HepG2 (cell line): ENCODE results near the gene SYCE3. TPM values are rescaled to one million over a fixed set of nuclear protein-coding genes. Genes with fewer than 3 reads are reported as not detected.

ENCODE experiments used
- ATAC-seq: fragments of 200-7000 bp; cut with Tn5 transposase; 3 replicates; pipeline ENCODE4 v1.9.1; 2020; ENCODE audit warnings: mild to moderate bottlenecking, moderate library complexity
- BruUV-seq: library from RNA; stranded (reverse); fragments of 400-500 nt; replicated peaks from 2 replicates; lab custom pipeline; 2021; lab: Mats Ljungman, UMichigan
- CTCF ChIA-PET: fragments of 300-600 bp; formaldehyde crosslinking; extraction: SDS; loops from one replicate; lab custom pipeline; 2021; ENCODE audit warnings: low total read pairs, inconsistent platforms, low intra/inter-chr PET ratio; lab: Yijun Ruan, JAX
- POLR2A ChIA-PET: fragments of 350-600 bp; sonication (Branson Sonifier 250); formaldehyde crosslinking; loops from one replicate; lab custom pipeline; 2020; ENCODE audit warnings: antibody characterized with exemption, inconsistent platforms; lab: Yijun Ruan, JAX
- DNase-seq: peaks from one replicate; pipeline ENCODE4 v3.0.0-alpha.2; 2015; ENCODE audit warnings: low spot score
- FAIRE-seq: peaks from 3 replicates; lab custom pipeline; 2011; peaks lifted over from hg19 to GRCh38; lab: Jason Lieb, UNC
- H2AFZ ChIP-seq: one replicate; pipeline ENCODE4 v1.6.1; 2011; ENCODE audit warnings: low read length, inconsistent platforms
- H3K27ac ChIP-seq: fragments of 300-600 bp; 3 replicates; pipeline ENCODE4 v1.8.0; 2011; ENCODE audit warnings: mixed run types, mild to moderate bottlenecking, mixed read lengths, low read length, inconsistent platforms; ENCODE audit not compliant: insufficient read depth; ENCODE audit errors: extremely low read length
- H3K27me3 ChIP-seq, 2 experiments: fragments of 200-600 bp in 1 of 2; 2 replicates in 1 of 2; 3 replicates in 1 of 2; pipeline versions ENCODE4 v1.6.0 to v1.8.0; 2011; ENCODE audit warnings: low read length in 2 of 2, mild to moderate bottlenecking in 2 of 2, moderate library complexity in 2 of 2, inconsistent platforms in 1 of 2; ENCODE audit not compliant: insufficient read depth in 2 of 2, control insufficient read depth in 1 of 2
- H3K36me3 ChIP-seq, 2 experiments: fragments of 200-600 bp in 1 of 2; replicated peaks in 1 of 2; 2 replicates in 1 of 2; 3 replicates in 1 of 2; pipeline versions ENCODE4 v1.5.1 to v1.8.0; 2011; ENCODE audit warnings: low read length in 2 of 2, inconsistent platforms in 1 of 2; ENCODE audit not compliant: insufficient read depth in 2 of 2, control insufficient read depth in 1 of 2
- H3K4me1 ChIP-seq: 2 replicates; pipeline ENCODE4 v1.5.1; 2012; ENCODE audit warnings: low read length, inconsistent platforms; ENCODE audit not compliant: insufficient read depth
- H3K4me2 ChIP-seq: 2 replicates; pipeline ENCODE4 v1.6.0; 2011; ENCODE audit warnings: low read depth, low read length, inconsistent platforms
- H3K4me3 ChIP-seq, 3 experiments: fragments of 200-600 bp in 1 of 3; sonication (generic), shearing (Covaris generic) in 1 of 3; replicated peaks in 1 of 3; 2 replicates each; pipeline ENCODE4 v1.5.1; 2011 to 2016; ENCODE audit warnings: low read length in 3 of 3, inconsistent platforms in 2 of 3, low read depth in 2 of 3, mild to moderate bottlenecking in 2 of 3, control low read depth in 1 of 3, mixed read lengths in 1 of 3; ENCODE audit not compliant: insufficient read depth in 1 of 3
- H3K79me2 ChIP-seq: one replicate; pipeline ENCODE4 v1.6.1; 2011; ENCODE audit warnings: low read length, inconsistent platforms; ENCODE audit not compliant: insufficient read depth
- H3K9ac ChIP-seq: 2 replicates; pipeline ENCODE4 v1.6.0; 2011; ENCODE audit warnings: mild to moderate bottlenecking, low read depth, low read length, inconsistent platforms; ENCODE audit not compliant: insufficient read depth
- H3K9me3 ChIP-seq: 2 replicates; pipeline ENCODE4 v1.5.1; 2012; ENCODE audit warnings: mild to moderate bottlenecking, low read length
- H4K20me1 ChIP-seq: 2 replicates; pipeline ENCODE4 v1.6.0; 2011; ENCODE audit warnings: inconsistent platforms, mild to moderate bottlenecking, low read length, moderate library complexity; ENCODE audit not compliant: insufficient read depth
- ARNT ChIP-seq: fragments of 450-650 bp; IDR thresholded peaks from 2 replicates; pipeline ENCODE4 v1.6.1; 2017
- DMAP1 ChIP-seq: IDR thresholded peaks from 2 replicates; pipeline ENCODE4 v1.6.1; 2016
- E2F5 ChIP-seq: sonication (generic); formaldehyde crosslinking; conservative IDR thresholded peaks from 2 replicates; pipeline ENCODE4 v1.4.0; 2020; ENCODE audit warnings: missing genetic modification reagents
- HMG20A ChIP-seq: IDR thresholded peaks from 2 replicates; pipeline ENCODE4 v1.6.1; 2016; ENCODE audit warnings: borderline replicate concordance
- PHF8 ChIP-seq: sonication (generic); formaldehyde crosslinking; IDR thresholded peaks from 2 replicates; pipeline ENCODE4 v1.5.0; 2020; ENCODE audit warnings: missing genetic modification reagents
- POLR2A ChIP-seq, 2 experiments: IDR thresholded peaks; 2 replicates each; pipeline ENCODE4 v1.6.1; 2011; ENCODE audit warnings: low read depth in 2 of 2, low read length in 2 of 2, mild to moderate bottlenecking in 1 of 2, moderate library complexity in 1 of 2; ENCODE audit not compliant: insufficient read depth in 1 of 2
- SRF ChIP-seq: IDR thresholded peaks from 2 replicates; pipeline ENCODE4 v1.6.1; 2011; ENCODE audit warnings: mild to moderate bottlenecking, low read depth, low read length, moderate library complexity
- TAF1 ChIP-seq: sonication (generic); formaldehyde crosslinking; IDR thresholded peaks from 2 replicates; pipeline ENCODE4 v1.4.0; 2020; ENCODE audit warnings: missing genetic modification reagents
- U2AF2 ChIP-seq: fragments of 200-400 bp; formaldehyde crosslinking; IDR thresholded peaks from 2 replicates; pipeline ENCODE4 v1.6.1; 2017; ENCODE audit warnings: low read depth, mild to moderate bottlenecking, low read length
- ZFP62 ChIP-seq: sonication (generic); formaldehyde crosslinking; IDR thresholded peaks from 2 replicates; pipeline ENCODE4 v1.4.0; 2020; ENCODE audit warnings: missing genetic modification reagents
- ZNF234 ChIP-seq: sonication (generic); formaldehyde crosslinking; conservative IDR thresholded peaks from 2 replicates; pipeline ENCODE4 v1.5.1; 2020; ENCODE audit warnings: mild to moderate bottlenecking, missing genetic modification reagents
- ZNF264 ChIP-seq: sonication (generic); formaldehyde crosslinking; IDR thresholded peaks from 2 replicates; pipeline ENCODE4 v1.4.0; 2020; ENCODE audit warnings: missing genetic modification reagents
- ZNF382 ChIP-seq: sonication (generic); formaldehyde crosslinking; IDR thresholded peaks from 2 replicates; pipeline ENCODE4 v1.5.0; 2020; ENCODE audit warnings: missing genetic modification reagents, mild to moderate bottlenecking, borderline replicate concordance
- ZNF496 ChIP-seq: sonication (generic); formaldehyde crosslinking; IDR thresholded peaks from 2 replicates; pipeline ENCODE4 v1.8.1; 2023; ENCODE audit warnings: mild to moderate bottlenecking, moderate library complexity, missing genetic modification reagents; ENCODE audit not compliant: insufficient replicate concordance
- ZNF788 ChIP-seq: sonication (generic); formaldehyde crosslinking; IDR thresholded peaks from 2 replicates; pipeline ENCODE4 v1.5.0; 2020; ENCODE audit warnings: mild to moderate bottlenecking, missing genetic modification reagents, borderline replicate concordance
- WGBS: methylation state at CpG from one replicate; pipeline ENCODE4 v1.1.6; 2017; ENCODE audit warnings: low lambda C conversion rate; 5-methylcytosine and 5-hydroxymethylcytosine counted together
- in situ Hi-C: cut with HindIII; loops from 2 replicates; pipeline ENCODE4 v1.10.0; 2017; ENCODE audit warnings: low pct_unique_long_range_greater_than_20kb; ENCODE audit not compliant: extremely low pct_ligation_motif_present
- intact Hi-C: fragments of 100-400 bp; cut with micrococcal nuclease; formaldehyde crosslinking; loops from one replicate; pipeline ENCODE4 v1.10.0; 2022; ENCODE audit not compliant: unreplicated experiment
- polyA plus RNA-seq, 8 experiments: library from polyadenylated mRNA; depleted of rRNA in 3 of 8; stranded (reverse) in 7 of 8; unstranded in 1 of 8; fragments of >200 nt; fragmentation: Illumina TruSeq in 4 of 8; extraction: Trizol in 4 of 8; gene quantifications; 2 replicates each; pipeline versions ENCODE4 v1.2.1 to v1.2.3, GENCODE V29; 2011 to 2016; ENCODE audit warnings: low read depth in 4 of 8, missing spikeins in 1 of 8, mixed read lengths in 1 of 8; ENCODE audit not compliant: insufficient read depth in 1 of 8
- total RNA-seq, 5 experiments: library from RNA; depleted of rRNA; stranded (reverse); fragments of >200 nt; fragmentation: Illumina TruSeq; extraction: Trizol; gene quantifications; 2 replicates each; pipeline ENCODE4 v1.2.3, GENCODE V29; 2016; ENCODE audit warnings: low read depth in 1 of 5

Gene SYCE3
- total and polyA plus RNA-seq, 2 of the 13 experiments (the other 11 are each of a cell fraction or from before 2014, with no cell fraction given), result not detected

- DNase-seq, result no peak
- ChIA-PET POLR2A (no interaction called here), CTCF (no interaction called here)
- Histone ChIP-seq H2AFZ (no peak overlapping the region), H3K9ac (no peak overlapping the region), H3K79me2 (no peaks in the 10 kb centered on the region), H3K27ac (no peak overlapping the region), H4K20me1 (no peaks in the 10 kb centered on the region), H3K27me3 (peaks cover 0 to 6% of the 10 kb centered on the region in 2 experiments; a peak in 2 of 5 replicates), H3K4me3 (no peak overlapping the region), H3K36me3 (no peaks in the 10 kb centered on the region), H3K4me2 (no peak overlapping the region), H3K4me1 (peaks cover 4% of the 10 kb centered on the region; the same call in 1 of the 2 replicates), H3K9me3 (no peaks in the 10 kb centered on the region)
- intact Hi-C loops, result no loop called here
- WGBS, result 58% methylated on average over 6 of the region's 6 CpGs
- no peak for FAIRE-seq
- in situ Hi-C loops, result no loop called here
- no TSS peak for BruUV-seq
- no peak for ATAC-seq
- TF ChIP-seq ZNF264 (no peak), SRF (no peak), DMAP1 (CRISPR knock-in tag) (no peak), ZNF234 (CRISPR knock-in tag) (no peak), ARNT (no peak), ZNF382 (no peak), ZFP62 (CRISPR knock-in tag) (no peak), ZNF496 (no peak), U2AF2 (no peak), HMG20A (no peak), TAF1 (CRISPR knock-in tag) (no peak), POLR2A (IDR thresholded peaks at IDR 0.05; ENCODE audit: insufficient read depth in 1 of 2, low read depth in 2 of 2, low read length in 2 of 2) (no peak), E2F5 (CRISPR knock-in tag) (no peak), ZNF788 (CRISPR knock-in tag) (no peak), PHF8 (CRISPR knock-in tag) (no peak)
These were observed 44.9 kb upstream of the SYCE3 start for GRCh38 chr22:50607659-50608020.
